Measurements from ENCODE around the gene TECPR2.
"Not testable (repeated sequence)": the region's sequence is repeated elsewhere in the genome, so short reads cannot be mapped to it uniquely, and the experiment has no call there.

Gene TECPR2

DNA sequence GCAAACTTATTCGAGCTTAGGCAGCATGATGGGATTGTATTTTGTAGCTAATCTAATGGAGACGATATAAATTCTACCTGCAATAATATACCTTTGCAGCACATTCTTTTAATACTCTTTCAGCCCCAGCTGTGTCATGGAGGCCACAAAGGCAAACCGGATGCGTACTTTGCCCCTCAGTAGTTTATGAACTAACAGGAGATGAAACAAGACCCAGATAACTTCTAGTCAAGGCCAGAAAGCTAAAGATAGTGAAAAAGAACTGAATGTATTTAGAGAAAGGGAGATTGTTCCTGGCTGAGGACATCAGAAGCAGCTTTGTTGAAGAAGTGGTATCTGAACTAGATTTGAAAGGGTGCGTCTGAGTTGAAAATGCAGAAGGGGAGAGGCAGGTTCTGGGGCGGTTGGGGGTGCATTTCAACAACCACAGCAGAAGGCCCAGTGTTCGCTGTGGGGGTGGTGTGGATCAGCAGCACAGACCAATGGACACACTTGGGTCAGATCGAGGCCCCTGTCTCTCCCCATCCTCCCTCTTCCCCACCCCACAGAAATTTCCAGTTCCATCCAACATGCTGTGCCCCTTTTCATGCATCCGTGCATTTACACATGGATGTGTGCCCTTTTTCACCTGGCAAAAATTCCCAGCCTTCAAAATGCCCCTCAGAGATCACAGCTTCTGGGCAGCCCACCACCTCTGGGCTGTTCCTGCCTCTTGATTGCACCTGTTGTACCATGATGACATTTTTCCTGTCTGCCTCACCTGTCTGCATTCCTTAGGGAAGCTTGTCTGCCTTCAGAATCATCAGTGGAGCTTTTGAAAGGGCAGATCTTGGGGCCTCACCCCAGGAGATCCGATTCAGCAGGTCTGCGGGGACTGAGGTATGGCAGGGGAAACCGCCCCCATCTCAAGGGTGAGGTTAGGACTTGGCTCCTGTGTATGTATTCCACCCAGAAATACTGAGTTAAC is 41.0 kb upstream of the TECPR2 start:
- no peaks in the 10 kb centered on the region for H3K27me3 Mint-ChIP-seq
- H3K36me3 Mint-ChIP-seq: peaks cover 2% of the 10 kb centered on the region
- H3K27ac Mint-ChIP-seq: peak overlapping the region; percentile 61
- H3K4me1 Mint-ChIP-seq (ENCODE audit: low read depth): peaks cover 41% of the 10 kb centered on the region
- H3K9me3 Mint-ChIP-seq (ENCODE audit: low read depth): no peaks in the 10 kb centered on the region
- peak overlapping the region; percentile 92 for H3K4me3 Mint-ChIP-seq

DNA sequence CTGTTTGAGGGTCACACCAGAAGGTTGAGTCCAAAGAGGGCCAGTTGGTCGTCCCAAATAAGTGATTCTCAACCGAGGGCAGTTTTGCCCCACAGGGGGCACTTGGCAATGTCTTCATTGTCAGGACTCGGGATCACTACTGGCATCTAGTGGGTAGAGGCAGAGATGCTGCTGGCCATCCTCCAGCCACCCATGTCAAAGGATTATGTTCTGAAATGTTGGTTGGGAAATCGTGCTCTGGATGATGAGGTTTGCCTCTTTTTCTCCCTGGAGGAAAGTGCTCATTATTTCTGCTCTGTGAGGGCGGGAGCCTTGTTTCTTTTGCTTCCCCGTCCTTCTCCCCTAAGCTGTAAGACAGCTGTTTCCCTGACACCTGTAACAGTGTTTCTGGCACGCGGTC is 39.6 kb upstream of the TECPR2 start:
- Mint-ChIP-seq H3K27ac (peak overlapping the region; percentile 54), H3K27me3 (no peaks in the 10 kb centered on the region)

GRCh38 chr14:102325791-102326345 is 36.9 kb upstream of the TECPR2 start:
- Mint-ChIP-seq H3K27ac (no peak overlapping the region), H3K36me3 (peaks cover 6% of the 10 kb centered on the region), H3K4me3 (no peak overlapping the region), H3K27me3 (no peaks in the 10 kb centered on the region), H3K4me1 (ENCODE audit: low read depth) (peaks cover 16% of the 10 kb centered on the region), H3K9me3 (ENCODE audit: low read depth) (no peaks in the 10 kb centered on the region)

More for the DNA sequence above, 39.6 kb upstream of the TECPR2 start:
- Mint-ChIP-seq H3K9me3 (ENCODE audit: low read depth) (no peaks in the 10 kb centered on the region), H3K36me3 (peaks cover 2% of the 10 kb centered on the region), H3K4me1 (ENCODE audit: low read depth) (peaks cover 28% of the 10 kb centered on the region), H3K4me3 (peak overlapping the region; percentile 41)

- H3K36me3 Mint-ChIP-seq: peaks cover 6% of the 10 kb centered on the region
- H3K9me3 Mint-ChIP-seq (ENCODE audit: low read depth): no peaks in the 10 kb centered on the region
- H3K4me3 Mint-ChIP-seq: no peak overlapping the region
- no peaks in the 10 kb centered on the region for H3K27me3 Mint-ChIP-seq
- H3K27ac Mint-ChIP-seq: no peak overlapping the region
- peaks cover 13% of the 10 kb centered on the region for H3K4me1 Mint-ChIP-seq (ENCODE audit: low read depth)
Measured at GRCh38 chr14:102326583-102326982, 36.2 kb upstream of the TECPR2 start.

DNA sequence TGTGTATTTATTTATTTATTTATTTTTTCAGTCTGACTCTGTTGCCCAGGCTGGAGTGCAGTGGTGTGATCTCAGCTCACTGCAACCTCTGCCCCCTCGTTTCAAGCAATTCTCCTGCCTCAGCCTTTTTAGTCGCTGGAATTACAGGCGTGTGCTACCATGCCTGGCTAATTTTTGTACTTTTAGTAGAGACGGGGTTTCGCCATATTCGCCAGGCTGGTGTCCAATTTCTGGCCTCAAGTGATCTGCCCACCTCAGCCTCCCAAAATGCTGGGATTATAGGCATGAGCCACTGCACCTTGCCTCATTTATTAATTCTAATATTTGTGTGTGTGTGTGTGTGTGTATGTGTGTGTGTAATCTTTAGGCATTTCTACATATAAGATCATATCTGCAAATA is 33.4 kb upstream of the TECPR2 start:
- H3K4me1 Mint-ChIP-seq (ENCODE audit: low read depth); H3K36me3 Mint-ChIP-seq; H3K4me3 Mint-ChIP-seq; H3K27me3 Mint-ChIP-seq; H3K9me3 Mint-ChIP-seq (ENCODE audit: low read depth); H3K27ac Mint-ChIP-seq: not testable (repeated sequence)

- no peak overlapping the region for H3K27ac Mint-ChIP-seq
Measured at GRCh38 chr14:102330806-102331205, 31.9 kb upstream of the TECPR2 start.

GRCh38 chr14:102333390-102333789 is 29.4 kb upstream of the TECPR2 start:
- H3K27me3 Mint-ChIP-seq: no peaks in the 10 kb centered on the region
- H3K36me3 Mint-ChIP-seq: peaks cover 9% of the 10 kb centered on the region
- H3K4me1 Mint-ChIP-seq (ENCODE audit: low read depth): peaks cover 3% of the 10 kb centered on the region
- H3K9me3 Mint-ChIP-seq (ENCODE audit: low read depth): no peaks in the 10 kb centered on the region
- H3K4me3 Mint-ChIP-seq: no peak overlapping the region
- no peak overlapping the region for H3K27ac Mint-ChIP-seq

More at GRCh38 chr14:102330806-102331205, 31.9 kb upstream of the TECPR2 start:
- H3K4me1 Mint-ChIP-seq (ENCODE audit: low read depth): peaks cover 4% of the 10 kb centered on the region
- no peak overlapping the region for H3K4me3 Mint-ChIP-seq
- H3K27me3 Mint-ChIP-seq: no peaks in the 10 kb centered on the region
- no peaks in the 10 kb centered on the region for H3K9me3 Mint-ChIP-seq (ENCODE audit: low read depth)
- peaks cover 8% of the 10 kb centered on the region for H3K36me3 Mint-ChIP-seq

GRCh38 chr14:102333795-102334705 is 28.7 kb upstream of the TECPR2 start:
- Mint-ChIP-seq H3K4me3 (no peak overlapping the region), H3K27ac (no peak overlapping the region), H3K27me3 (no peaks in the 10 kb centered on the region), H3K4me1 (ENCODE audit: low read depth) (no peaks in the 10 kb centered on the region), H3K9me3 (ENCODE audit: low read depth) (no peaks in the 10 kb centered on the region), H3K36me3 (peaks cover 6% of the 10 kb centered on the region)

GRCh38 chr14:102335163-102335562 is 27.6 kb upstream of the TECPR2 start:
- Mint-ChIP-seq H3K36me3 (peaks cover 6% of the 10 kb centered on the region), H3K4me1 (ENCODE audit: low read depth) (no peaks in the 10 kb centered on the region), H3K9me3 (ENCODE audit: low read depth) (no peaks in the 10 kb centered on the region), H3K4me3 (no peak overlapping the region), H3K27me3 (no peaks in the 10 kb centered on the region), H3K27ac (no peak overlapping the region)

- no peak overlapping the region for H3K4me3 Mint-ChIP-seq
- peaks cover 6% of the 10 kb centered on the region for H3K36me3 Mint-ChIP-seq
- H3K4me1 Mint-ChIP-seq (ENCODE audit: low read depth): no peaks in the 10 kb centered on the region
- no peak overlapping the region for H3K27ac Mint-ChIP-seq
- no peaks in the 10 kb centered on the region for H3K9me3 Mint-ChIP-seq (ENCODE audit: low read depth)
- H3K27me3 Mint-ChIP-seq: no peaks in the 10 kb centered on the region
Measured at GRCh38 chr14:102338724-102339123, 24.0 kb upstream of the TECPR2 start.

- no peaks in the 10 kb centered on the region for H3K27me3 Mint-ChIP-seq
- H3K9me3 Mint-ChIP-seq (ENCODE audit: low read depth): no peaks in the 10 kb centered on the region
- no peaks in the 10 kb centered on the region for H3K4me1 Mint-ChIP-seq (ENCODE audit: low read depth)
- peaks cover 4% of the 10 kb centered on the region for H3K36me3 Mint-ChIP-seq
- H3K4me3 Mint-ChIP-seq: no peak overlapping the region
- no peak overlapping the region for H3K27ac Mint-ChIP-seq
Measured at GRCh38 chr14:102341566-102341965, 21.2 kb upstream of the TECPR2 start.

DNA sequence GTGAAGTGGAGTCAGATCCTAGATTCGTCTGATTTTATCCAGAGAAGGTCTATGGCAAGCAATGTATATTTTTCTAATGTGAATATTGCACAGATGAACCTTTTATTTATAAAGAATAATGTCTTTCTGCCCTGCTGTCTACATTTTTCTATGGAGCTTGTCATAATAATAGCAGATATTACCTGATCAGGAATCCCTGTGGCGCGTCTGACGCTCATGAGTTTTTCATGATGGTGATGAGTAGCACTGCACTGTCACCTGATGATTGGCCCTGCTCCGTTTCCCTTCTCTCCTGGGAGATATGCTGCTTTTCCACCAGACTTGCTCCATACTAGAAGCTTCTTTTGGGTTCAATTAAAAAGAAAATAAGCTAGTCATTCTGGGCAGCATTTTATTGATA is 20.5 kb upstream of the TECPR2 start:
- Mint-ChIP-seq H3K4me3 (no peak overlapping the region), H3K4me1 (ENCODE audit: low read depth) (no peaks in the 10 kb centered on the region), H3K27me3 (no peaks in the 10 kb centered on the region), H3K9me3 (ENCODE audit: low read depth) (no peaks in the 10 kb centered on the region), H3K27ac (no peak overlapping the region), H3K36me3 (peaks cover 4% of the 10 kb centered on the region)

- peaks cover 3% of the 10 kb centered on the region for H3K36me3 Mint-ChIP-seq
- H3K9me3 Mint-ChIP-seq (ENCODE audit: low read depth): no peaks in the 10 kb centered on the region
- no peak overlapping the region for H3K27ac Mint-ChIP-seq
- no peaks in the 10 kb centered on the region for H3K27me3 Mint-ChIP-seq
- no peaks in the 10 kb centered on the region for H3K4me1 Mint-ChIP-seq (ENCODE audit: low read depth)
- no peak overlapping the region for H3K4me3 Mint-ChIP-seq
Measured at GRCh38 chr14:102344084-102344483, 18.7 kb upstream of the TECPR2 start.

DNA sequence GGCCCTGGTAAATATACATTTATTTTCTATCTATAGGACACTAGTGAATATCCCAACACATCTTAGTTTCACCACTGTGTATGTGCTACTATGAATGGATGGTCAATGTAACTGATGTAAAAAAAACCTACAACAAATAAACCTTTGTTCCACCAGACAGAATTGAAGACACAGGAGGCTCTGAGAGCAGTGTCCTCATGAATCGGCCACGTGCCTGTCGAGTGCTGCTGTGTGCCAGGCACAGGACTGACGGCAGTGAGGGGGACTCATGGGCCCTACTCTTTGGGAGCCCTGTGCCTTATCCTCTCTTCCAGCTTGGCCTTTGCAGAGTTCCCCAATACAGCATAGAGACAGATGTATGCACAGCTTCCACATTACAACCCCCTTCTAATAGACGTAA is 18.3 kb upstream of the TECPR2 start:
- H3K4me3 Mint-ChIP-seq: no peak overlapping the region
- H3K36me3 Mint-ChIP-seq: peaks cover 3% of the 10 kb centered on the region
- no peaks in the 10 kb centered on the region for H3K4me1 Mint-ChIP-seq (ENCODE audit: low read depth)
- H3K27me3 Mint-ChIP-seq: no peaks in the 10 kb centered on the region
- H3K9me3 Mint-ChIP-seq (ENCODE audit: low read depth): no peaks in the 10 kb centered on the region
- no peak overlapping the region for H3K27ac Mint-ChIP-seq

DNA sequence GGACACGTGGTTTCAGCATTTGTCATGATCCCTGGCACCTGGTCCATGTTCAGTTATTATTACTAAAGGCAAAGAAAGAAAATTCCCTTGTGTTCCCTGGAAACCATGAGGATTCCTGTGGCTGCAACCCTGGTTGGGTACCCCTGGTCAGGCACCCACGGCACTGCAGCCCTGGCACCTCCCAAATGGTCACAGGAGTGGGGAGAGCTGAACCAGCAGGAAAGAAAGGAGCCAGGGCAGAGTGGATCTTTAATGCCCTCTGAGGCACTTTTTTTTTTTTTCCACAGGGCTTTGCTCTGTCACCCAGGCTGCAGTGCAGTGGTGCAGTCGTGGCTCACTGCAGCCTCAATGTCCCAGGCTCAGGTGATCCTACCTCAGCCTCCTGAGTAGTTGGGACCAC is 17.5 kb upstream of the TECPR2 start:
- Mint-ChIP-seq H3K36me3 (peaks cover 3% of the 10 kb centered on the region), H3K9me3 (ENCODE audit: low read depth) (no peaks in the 10 kb centered on the region), H3K4me3 (no peak overlapping the region), H3K4me1 (ENCODE audit: low read depth) (no peaks in the 10 kb centered on the region), H3K27me3 (no peaks in the 10 kb centered on the region), H3K27ac (peak overlapping the region; percentile 23)
